Measurements from ENCODE around the gene SNRK. TPM values are rescaled to one million over a fixed set of nuclear protein-coding genes. Genes with fewer than 3 reads are reported as not detected.

Gene SNRK
- total RNA-seq, 1 experiment from 2014 or later: 11.8 TPM

- ChIA-PET CTCF (interaction anchor here (1.6 to 2.5 kb wide), 2 partner anchors 10 to 115 kb away, joined by 4 to 8 read pairs; no protein-coding TSS in a partner anchor), POLR2A (no interaction called here)
- Mint-ChIP-seq H3K4me1 (peaks cover 11% of the 10 kb centered on the region), H3K27ac (no peak overlapping the region), H3K36me3 (peaks cover 14% of the 10 kb centered on the region), H3K9me3 (peaks cover 17% of the 10 kb centered on the region), H3K4me3 (no peak overlapping the region), H3K27me3 (ENCODE audit: low read depth) (no peaks in the 10 kb centered on the region)
- no peak for TF ChIP-seq AFF4 (CRISPR knock-in tag; IDR thresholded peaks at IDR 0.05; ENCODE audit: borderline replicate concordance)
- TF ChIP-seq ZNF317 (CRISPR knock-in tag; IDR thresholded peaks at IDR 0.05; ENCODE audit: borderline replicate concordance, low read depth): no peak
- TF ChIP-seq NR2C2 (CRISPR knock-in tag; IDR thresholded peaks at IDR 0.05): no peak
- no peak for TF ChIP-seq NR1H2 (CRISPR knock-in tag; IDR thresholded peaks at IDR 0.05)
- no peak for TF ChIP-seq ARID4B (CRISPR knock-in tag; IDR thresholded peaks at IDR 0.05; ENCODE audit: borderline replicate concordance)
- no peak for TF ChIP-seq ATF3 (CRISPR knock-in tag; conservative IDR thresholded peaks at IDR 0.05)
- no peak for TF ChIP-seq ZNF219 (CRISPR knock-in tag; IDR thresholded peaks at IDR 0.05; ENCODE audit: borderline replicate concordance)
- TF ChIP-seq SMAD4 (CRISPR knock-in tag; IDR thresholded peaks at IDR 0.05): no peak
- TF ChIP-seq FOXK1 (CRISPR knock-in tag; IDR thresholded peaks at IDR 0.05): no peak
- no peak for TF ChIP-seq ELF4 (CRISPR knock-in tag; IDR thresholded peaks at IDR 0.05; ENCODE audit: low read depth)
- no peak for TF ChIP-seq ZNF138 (CRISPR knock-in tag; conservative IDR thresholded peaks at IDR 0.05)
- DNase-seq (ENCODE audit: low spot score): no peak
- no peak for ATAC-seq
Measured at GRCh38 chr3:43388175-43388574, 101.8 kb downstream of the SNRK start.

- CTCF ChIA-PET: interaction anchor here (1.6 to 2.5 kb wide), 2 partner anchors 11 to 114 kb away, joined by 4 to 8 read pairs; no protein-coding TSS in a partner anchor
- peaks cover 11% of the 10 kb centered on the region for H3K4me1 Mint-ChIP-seq
- DNase-seq (ENCODE audit: low spot score) (no peak), ATAC-seq (no peak)
- H3K4me3 Mint-ChIP-seq: no peak overlapping the region
- H3K27ac Mint-ChIP-seq: no peak overlapping the region
- POLR2A ChIA-PET: no interaction called here
- peaks cover 23% of the 10 kb centered on the region for H3K9me3 Mint-ChIP-seq
- H3K36me3 Mint-ChIP-seq: peaks cover 15% of the 10 kb centered on the region
- H3K27me3 Mint-ChIP-seq (ENCODE audit: low read depth): no peaks in the 10 kb centered on the region
- no peak for TF ChIP-seq NFATC4 (CRISPR knock-in tag; IDR thresholded peaks at IDR 0.05)
- no peak for TF ChIP-seq NR3C1 (CRISPR knock-in tag; conservative IDR thresholded peaks at IDR 0.05; ENCODE audit: low read depth)
- TF ChIP-seq FOXK1 (CRISPR knock-in tag; IDR thresholded peaks at IDR 0.05): no peak
- no peak for TF ChIP-seq ZNF138 (CRISPR knock-in tag; conservative IDR thresholded peaks at IDR 0.05)
- no peak for TF ChIP-seq ATF6 (CRISPR knock-in tag; IDR thresholded peaks at IDR 0.05)
- no peak for TF ChIP-seq ZNF532 (CRISPR knock-in tag; IDR thresholded peaks at IDR 0.05; ENCODE audit: borderline replicate concordance)
- no peak for TF ChIP-seq E2F1 (CRISPR knock-in tag; IDR thresholded peaks at IDR 0.05)
- TF ChIP-seq ELF4 (CRISPR knock-in tag; IDR thresholded peaks at IDR 0.05; ENCODE audit: low read depth): no peak
- TF ChIP-seq ETV6 (CRISPR knock-in tag; IDR thresholded peaks at IDR 0.05): no peak
Measured at GRCh38 chr3:43388915-43389314, 102.6 kb downstream of the SNRK start.

All from WTC11 (cell line).